IPS-NIHi11 (cell line): Measurements from ENCODE around the gene SLC1A5.
A peak's percentile ranks its signal among the peaks of the same experiment; 100 is the strongest.
"Not testable (repeated sequence)": the region's sequence is repeated elsewhere in the genome, so short reads cannot be mapped to it uniquely, and the experiment has no call there.

Experiments
- DNase-seq: peaks from one replicate; pipeline ENCODE4 v3.0.0; 2012; ENCODE audit warnings: mixed read lengths, low spot score

The SLC1A5 gene

DNA sequence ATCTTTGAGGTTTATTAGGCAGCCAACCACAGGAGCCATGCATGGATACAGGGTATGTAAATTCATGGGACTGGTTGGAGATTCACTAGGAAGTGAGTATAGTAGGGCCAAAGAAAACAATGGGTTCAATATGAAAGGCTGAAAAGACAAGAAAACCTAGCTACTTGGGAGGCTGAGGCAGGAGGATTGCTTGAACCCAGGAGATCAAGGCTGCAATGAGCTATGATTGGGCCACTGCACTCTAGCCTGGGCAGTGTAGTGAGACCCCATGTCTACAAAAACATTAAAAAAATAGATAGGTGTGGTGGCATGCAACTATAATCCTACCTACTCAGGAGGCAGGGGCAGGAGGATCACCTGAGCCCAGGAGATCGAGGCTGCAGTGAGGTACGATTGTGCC lies 10.3 kb upstream of the SLC1A5 start:
- DNase-seq, result no peak

DNA sequence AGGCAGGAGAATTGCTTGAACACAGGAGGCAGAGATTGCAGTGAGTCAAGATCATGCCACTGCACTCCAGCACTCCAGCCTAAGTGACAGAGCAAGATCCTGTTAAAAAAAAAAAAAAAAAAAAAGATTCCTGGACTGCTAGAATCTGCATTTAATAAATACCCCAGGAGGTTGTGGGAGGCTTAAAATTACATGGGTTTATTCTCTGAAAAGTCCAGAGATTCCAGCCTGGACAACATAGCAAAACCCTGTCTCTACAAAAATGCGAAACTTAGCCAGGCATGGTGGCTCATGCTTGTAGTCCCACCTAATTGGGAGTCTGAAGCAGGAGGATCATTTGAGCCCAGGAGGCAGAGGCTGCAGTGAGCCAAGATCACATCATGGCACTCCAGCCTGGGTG lies 9.5 kb upstream of the SLC1A5 start:
- no peak for DNase-seq

DNA sequence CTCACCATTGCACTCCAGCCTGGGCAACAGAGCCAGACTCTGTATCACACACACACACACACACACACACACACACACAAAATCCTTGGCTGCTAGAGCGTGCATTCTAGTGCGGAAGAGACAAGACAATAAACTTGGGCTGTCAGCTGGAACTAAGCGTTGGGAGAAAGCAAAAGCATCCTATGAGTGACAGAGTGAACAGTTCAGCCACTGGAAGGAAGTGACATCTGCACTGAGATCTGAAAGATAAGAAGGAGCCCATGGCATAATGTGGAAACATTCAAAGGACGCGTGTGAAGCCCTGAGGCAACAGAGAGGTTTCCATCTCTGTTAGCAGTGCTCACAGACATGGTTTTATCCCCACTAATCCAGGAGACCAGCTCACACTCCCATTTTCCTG lies 3.5 kb upstream of the SLC1A5 start:
- DNase-seq, result no peak

DNA sequence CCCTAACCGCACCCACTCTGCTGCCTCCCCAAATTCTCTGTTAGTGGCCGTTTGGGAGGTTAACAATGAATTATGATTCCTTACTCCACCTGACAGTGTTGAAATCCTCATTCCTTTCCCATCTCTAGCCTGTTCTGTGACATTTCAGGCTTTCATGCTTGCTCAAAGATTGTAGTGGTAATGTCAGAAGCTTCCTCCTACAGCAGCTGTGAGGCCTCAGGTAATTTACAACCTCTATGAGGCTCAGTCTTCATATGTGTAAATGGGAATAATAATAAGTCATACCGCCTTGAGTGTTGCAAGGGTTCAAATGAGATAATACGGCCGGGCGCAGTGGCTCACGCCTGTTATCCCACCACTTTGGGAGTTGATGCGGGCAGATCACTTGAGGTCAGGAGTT lies 977 bp upstream of the SLC1A5 start:
- no peak for DNase-seq

DNA sequence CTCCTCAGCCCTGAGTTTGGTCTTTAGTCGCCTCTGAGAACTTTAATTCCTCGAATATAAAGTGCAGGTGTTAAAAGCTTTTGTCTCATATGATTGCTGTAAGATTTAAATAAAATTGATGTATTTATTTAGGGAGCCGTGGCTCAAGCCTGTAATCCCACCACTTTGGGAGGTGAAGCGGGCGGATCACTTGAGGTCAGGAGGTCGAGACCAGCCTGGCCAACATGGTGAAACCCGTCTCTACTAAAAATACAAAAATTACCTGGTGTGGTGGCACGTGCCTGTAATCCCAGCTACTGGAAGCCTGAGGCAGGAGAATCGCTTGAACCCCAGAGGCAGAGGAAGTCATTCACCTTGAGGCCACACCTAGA lies 559 bp upstream of the SLC1A5 start:
- DNase-seq, result no peak

DNA sequence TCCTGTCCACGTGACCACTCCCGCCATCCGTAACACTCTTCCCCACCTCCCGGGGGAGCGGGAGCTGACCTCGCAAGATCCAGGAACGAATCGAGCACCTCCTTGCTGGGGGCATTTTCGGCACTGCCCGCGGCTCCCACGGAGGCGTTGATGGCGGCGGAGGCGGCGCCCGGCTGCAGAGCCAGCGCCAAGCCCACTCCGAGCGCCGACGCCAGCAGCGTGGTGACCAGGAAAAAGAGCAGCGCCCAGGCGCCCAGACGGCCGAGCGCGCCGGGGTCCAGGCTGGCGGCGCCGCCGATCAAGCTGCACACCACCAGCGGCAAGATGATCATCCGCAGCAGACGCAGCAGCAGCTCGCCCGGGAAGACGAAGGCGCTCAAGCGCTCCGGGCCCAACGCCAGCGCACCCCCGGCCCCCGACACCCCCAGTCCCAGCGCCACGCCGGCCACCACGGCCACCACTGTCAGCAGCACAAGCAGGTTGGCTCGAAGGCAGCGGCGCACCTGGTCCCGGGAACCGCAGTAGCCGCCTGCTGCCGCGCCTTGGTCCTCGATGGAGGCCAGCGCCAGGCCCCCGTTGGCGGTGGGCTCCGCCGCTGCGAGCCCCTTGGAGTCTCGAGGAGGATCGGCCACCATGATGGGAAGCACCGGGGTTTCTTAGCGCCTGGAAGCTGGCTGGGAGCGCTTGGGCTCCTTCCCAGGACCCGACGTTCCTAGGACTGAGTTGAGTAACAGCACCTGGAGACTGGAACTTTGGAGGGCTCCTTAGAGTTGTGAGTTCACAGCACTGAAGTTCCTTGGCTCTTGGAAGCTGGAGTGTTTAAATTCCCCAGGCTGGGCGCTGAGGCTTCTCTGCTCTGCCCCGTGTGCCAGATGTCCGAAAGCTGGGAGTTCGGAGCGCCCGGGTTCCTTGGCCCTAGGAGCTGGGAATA lies 798 bp downstream of the SLC1A5 start:
- peak; percentile 64 for DNase-seq

DNA sequence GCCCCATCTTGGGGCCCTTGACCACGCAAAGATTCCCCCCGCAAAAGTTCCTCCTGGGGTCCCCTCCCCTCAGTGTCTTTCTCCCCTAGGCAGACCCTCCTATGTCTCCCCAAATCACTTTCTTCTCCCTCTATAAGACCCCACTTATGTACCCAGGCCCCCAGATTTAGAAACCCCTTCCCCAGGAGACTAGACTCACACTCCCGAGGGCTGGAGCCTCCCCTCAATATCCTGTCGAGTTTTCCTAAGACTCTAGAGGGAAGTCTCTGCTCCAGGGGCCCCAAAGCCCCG lies 1.4 kb downstream of the SLC1A5 start:
- DNase-seq, result no peak

DNA sequence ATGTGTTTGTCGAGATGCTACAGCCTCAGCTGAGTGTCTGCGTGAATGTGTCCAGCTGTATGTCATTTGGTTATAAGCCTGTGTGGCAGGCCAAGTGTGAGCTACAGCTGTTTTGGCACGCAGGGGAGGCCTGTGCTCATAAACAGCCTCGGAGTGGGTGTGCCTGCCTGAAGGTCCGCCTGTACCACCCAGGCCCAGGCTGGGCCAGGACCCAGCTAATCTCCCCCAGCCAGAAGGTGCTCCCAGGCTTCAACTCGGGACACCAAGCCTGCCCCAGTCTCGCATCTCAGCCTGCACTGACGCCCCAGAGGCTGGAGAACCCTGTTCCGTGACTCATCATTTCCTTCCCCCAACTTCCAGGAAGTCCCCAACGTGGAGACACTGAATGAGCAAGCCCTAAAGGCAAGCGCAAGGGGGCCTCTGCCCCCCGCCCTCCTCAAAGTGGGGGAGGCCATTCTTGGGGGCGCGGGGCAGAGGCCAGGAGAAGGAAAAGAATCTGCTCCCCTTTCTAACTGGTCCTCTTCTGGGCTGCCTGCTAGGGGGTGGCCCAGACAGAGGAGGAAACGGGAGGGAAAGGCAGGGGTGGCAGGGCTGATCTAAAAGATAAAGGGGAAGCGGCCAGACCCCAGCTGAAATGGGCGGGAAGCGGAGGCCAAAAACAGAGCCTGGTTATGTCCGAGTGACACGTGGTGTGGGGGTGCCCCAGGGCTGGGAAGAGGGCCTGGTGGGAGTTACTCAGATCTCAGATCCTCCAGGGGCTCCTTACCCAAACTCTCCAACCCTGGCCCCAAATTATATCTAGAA lies 2.0 kb downstream of the SLC1A5 start:
- peak; percentile 41 for DNase-seq

DNA sequence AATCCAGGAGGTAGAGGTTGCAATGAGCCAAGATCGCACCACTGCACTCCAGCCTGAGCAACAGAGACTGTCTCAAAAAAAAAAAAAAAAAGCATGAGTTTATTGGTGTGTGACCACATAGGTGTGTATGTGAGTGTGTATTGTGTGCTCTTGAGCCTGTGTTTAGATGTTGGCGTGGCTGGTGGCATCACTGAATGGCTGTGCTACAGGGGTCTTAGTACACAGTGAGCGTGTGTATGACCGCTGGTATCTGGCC lies 2.5 kb downstream of the SLC1A5 start:
- no peak for DNase-seq

DNA sequence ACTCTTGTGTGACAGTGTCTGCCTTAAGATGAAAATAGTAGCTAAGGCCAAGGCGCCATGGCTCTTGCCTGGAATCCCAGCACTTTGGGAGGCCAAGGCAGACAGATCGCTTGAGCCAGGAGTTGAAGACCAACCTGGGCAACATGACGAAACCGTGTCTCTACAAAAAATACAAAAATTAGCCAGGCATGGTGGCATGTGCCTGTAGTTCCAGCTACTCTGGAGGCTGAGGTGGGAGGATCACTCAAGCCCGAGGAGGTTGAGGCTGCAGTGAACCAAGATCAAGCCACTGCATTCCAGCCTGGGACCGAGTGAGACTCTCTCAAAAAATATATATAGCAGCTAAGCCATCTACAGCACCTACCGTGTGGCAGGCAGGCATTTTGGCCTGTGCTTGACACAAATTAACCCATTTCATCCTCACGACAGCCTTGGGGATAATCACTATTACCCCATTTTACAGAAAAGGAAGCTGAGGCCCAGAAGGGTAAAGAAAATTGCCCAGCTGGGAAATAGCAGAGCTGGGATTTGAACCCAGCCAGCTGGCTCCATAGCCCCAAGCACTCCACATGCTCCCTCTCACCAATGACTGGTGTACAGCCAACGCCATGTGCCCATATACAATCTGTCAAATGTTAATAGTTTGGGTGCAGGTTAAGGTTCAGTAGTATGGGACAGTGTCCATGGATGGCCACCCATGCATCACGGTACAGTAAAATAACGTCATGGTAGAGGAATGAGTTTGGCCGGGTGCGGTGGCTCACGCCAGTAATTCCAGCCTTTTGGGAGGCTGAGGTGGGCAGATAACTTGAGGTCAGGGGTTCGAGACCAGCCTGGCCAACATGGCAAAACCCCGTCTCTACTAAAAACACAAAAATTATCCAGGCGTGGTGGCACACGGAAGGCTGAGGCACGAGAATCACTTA lies 3.1 kb downstream of the SLC1A5 start:
- peak; percentile 1 for DNase-seq

DNA sequence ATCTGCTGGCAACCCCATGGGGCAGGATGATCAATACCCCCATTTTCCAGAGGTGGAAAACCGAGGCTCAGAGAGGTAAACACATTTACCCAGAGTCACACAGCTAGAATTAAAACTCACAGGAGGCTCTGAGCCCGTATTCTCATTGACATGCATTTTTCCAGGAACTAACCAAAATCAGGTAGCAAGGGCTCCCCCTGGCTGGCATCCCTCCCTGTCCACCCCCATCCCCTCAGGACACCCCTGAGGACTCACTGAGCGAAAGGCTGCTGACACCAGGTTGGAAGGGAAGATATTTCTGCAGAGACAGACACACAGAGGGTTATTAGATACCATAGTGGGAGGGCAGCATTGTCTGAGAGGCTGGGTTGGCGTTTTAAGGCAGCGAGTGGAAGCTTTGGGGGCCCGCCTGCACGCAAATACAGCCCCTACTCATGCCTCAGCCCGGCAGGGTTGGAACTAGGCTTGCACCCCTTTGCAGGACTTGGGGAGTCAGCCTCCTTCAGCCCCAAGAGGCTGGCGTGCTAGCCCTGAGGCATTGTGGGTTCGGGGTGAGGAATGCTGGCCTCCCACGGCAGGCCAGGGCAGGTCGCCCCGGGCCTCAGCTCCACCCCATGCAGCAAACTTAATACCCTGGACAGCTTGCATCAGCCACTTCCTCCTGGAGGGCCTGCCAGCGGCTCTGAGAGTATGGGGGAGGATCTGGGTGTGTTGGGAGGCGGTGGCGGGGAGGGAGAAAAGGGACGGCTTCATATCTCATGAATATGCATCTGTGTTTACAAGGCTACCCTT lies 3.9 kb downstream of the SLC1A5 start:
- DNase-seq, result peak; percentile 80

DNA sequence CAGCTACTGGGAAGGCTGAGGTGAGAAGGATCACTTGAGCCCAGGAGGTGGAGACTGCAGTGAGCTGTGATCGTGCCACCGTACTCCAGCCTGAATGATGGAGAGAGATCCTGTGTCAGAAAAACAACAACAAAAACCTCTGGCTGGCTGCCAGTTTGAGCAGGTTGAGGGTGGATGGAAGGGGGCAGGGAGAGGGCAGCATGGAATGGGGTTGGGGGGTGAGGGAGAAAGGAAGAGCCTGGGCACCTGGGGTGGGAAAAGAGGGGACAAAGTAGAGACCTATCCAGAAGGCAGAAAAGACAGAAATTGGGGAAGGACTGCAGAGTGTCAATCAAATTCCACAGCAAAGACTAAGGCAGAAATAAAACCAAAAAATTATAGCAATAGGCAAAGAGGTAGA lies 4.7 kb downstream of the SLC1A5 start:
- no peak for DNase-seq

DNA sequence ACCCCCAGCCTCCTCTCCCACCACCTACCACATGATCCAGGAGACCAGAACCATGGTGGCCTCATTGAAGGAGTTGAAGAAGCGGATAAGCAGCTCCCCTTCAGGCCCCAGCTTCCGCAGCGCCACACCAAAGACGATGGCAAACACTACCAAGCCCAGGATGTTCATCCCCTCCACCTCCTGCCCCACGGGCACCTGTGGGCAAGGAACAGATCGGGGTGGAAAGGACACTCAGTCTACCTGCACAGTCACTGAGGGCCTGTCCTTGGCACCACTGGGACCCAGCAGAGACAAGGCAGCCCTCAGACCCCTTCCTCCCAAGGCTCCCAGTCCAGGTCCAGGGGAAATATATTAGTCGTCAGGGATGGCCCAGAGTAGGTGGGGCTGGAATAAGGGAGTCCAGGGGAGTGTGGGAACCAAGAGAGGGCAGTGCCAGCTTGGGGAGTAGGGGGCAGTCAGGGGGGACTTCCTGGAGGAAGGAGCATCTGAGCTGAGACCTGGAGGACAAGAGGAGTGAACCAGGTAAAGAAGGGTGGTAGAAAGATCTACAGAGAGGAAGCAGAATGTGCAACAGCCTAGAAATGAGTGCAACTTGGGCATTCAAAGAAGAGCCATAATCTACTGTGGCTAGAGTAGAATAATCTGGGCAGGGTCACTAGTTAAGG lies 5.9 kb downstream of the SLC1A5 start:
- no peak for DNase-seq

DNA sequence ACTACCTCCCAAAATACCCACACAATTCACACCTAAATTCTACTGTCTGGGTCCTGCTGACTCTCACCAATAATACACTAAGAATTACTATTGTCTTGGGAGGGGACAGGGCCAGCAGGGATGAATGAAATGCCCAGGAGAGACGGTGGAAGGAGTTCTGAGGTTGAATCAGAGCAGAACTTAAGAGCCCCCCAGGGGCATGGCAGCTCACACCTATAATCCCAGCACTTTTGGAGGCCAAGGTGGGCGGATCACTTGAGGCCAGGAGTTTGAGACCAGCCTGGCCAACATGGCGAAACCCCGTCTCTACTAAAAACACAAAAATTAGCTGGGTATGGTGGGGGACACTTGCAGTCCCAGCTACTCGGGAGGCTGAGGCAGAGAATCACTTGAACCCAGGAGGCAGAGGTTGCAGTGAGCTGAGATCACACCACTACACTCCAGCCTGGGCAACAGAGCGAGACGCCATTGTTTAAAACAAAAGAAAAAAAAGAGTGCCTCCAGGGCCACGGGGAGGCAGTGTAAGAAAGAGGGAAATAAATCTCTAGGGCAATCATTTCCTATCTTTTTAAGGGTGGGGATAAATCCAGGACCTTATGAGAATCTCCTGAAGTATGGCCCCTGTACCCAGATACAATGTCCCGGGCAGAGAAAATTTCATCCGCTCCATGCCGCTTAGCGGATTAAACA lies 10.3 kb downstream of the SLC1A5 start:
- not testable (repeated sequence) for DNase-seq

DNA sequence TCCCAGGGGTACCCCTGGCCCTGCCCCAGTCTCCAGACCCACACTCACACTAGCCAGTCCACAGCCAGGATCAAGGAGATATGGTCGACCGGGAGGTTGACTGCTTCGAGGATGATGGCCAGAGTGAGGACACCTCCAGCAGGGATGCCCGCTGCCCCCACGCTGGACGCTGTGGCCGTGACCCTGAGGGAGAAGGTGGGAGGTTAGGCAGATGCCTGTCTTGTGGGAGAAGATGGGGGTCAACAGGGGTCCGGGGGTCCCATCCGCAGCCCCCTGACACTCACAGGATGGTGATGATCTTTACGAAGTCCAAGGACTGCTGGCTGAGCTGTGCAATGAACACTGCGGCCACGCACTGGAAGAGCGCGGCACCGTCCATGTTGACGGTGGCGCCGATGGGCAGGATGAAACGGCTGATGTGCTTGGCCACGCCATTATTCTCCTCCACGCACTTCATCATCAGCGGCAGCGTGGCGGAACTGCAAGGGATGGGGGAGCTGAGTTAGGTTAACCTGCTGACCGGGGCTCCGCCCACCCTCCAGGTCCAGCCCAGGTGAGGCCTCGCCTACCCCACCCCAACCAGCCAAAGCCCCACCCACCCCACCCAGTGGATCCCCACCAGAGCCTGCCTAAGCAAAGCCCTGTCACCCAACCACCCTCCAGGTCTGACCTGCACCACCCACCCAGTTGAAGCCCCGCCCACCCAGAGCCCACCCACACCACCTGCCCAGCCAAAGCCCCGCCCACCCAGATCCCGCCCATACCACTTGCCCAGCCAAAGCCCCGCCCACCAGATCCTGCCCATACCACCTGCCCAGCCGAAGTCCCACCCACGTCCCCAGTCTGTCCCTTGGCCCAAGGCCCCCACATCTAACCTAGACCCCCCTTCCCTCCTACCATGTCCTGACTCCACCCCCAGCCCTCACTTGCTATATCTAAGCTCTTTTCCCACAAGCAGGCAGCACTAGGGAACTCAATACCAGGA lies 11.2 kb downstream of the SLC1A5 start:
- DNase-seq, result peak; percentile 93

DNA sequence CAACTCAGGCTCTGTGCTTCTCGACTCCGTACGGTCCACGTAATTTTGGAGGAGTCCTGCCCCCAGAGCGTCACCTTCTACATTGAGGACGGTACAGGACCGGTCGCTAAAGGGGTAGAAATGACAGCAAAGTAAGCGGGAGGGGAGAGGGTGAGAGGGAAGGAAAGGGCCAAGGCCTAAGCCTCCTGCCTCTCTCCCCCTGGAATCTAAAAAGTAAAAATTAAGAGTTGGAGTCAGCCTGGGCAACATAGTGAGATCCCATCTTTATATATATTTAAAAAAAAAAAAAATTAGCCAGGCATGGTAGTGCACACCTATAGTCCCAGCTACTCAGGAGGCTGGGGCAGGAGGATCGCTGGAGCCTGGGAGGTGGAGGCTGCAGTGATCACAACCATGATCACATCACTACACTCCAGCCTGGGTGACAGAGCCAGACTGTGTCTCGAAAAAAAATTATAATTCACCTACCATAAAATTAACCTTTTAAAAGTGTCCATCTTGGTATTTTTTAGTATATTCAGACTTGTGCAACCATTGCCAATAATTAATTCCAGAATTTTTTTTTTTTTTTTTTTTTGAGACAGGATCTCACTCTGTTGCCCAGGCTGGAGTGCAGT lies 12.6 kb downstream of the SLC1A5 start:
- DNase-seq, result no peak

DNA sequence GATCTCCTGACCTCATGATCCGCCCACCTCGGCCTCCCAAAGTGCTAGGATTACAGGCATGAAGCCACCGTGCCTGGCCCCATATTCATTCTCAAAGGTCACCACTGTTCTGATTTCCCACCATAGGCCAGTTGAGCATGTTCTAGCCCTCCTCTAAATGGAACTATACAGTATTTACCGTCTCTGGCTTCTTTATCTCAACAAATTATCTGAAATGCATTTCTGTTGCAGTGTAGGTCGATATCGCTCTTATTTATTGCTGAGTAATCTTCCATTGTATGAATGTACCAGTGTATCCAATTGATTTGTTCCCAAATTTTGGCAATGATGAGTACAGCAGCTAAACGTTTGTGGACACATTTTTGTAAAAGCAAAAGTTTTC lies 15.4 kb downstream of the SLC1A5 start:
- DNase-seq, result no peak

DNA sequence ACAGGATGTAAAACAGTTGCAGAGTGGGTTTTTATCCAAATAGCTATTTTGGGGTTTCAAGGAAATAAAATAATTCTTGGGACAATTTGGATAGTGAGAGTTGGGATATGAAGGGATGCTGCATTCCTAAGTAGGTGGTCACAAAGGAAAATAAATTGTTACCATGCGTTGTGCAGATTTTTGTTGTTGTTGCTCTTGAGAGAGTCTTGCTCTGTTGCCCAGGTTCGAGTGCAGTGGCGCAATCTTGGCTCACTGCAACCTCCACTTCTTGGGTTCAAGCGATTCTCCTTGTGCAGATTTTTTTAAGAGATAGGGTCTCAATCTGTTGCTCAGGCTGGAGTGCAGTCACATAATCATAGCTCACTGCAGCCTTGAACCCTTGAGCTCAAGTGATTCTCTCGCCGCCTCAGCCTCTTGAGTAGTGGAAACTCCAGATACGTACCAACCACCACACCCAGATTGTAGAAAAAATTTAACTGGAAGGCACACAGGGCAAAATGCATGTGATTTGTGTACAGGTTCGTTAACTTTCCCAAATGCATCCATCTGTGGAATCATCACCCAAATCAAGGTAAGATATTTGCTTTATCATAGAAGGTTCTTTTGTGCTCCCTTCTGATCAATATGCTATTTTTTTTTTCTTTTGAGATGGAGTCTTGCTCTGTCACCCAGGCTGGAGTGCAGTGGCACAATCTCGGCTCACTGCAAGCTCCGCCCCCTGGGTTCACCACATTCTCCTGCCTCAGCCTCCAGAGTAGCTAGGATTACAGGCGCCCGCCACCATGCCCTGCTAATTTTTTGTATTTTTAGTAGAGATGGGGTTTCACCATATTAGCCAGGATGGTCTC lies 16.0 kb downstream of the SLC1A5 start:
- DNase-seq, result no peak
